Measurements from ENCODE around the gene SCN5A.

The SCN5A gene

GRCh38 chr3:38655708-38656300 is 6.3 kb upstream of the SCN5A start:
- TF ChIP-seq CTCF (IDR thresholded peaks at IDR 0.05; ENCODE audit: borderline replicate concordance, insufficient read depth, low read depth, low read length): peak; percentile 42; the same call in 1 of the 2 replicates
- H3K4me3 ChIP-seq (ENCODE audit: low read depth, low read length): no peak overlapping the region

- no peak for TF ChIP-seq CTCF (IDR thresholded peaks at IDR 0.05; ENCODE audit: borderline replicate concordance, insufficient read depth, low read depth, low read length)
- no peak overlapping the region for H3K4me3 ChIP-seq (ENCODE audit: low read depth, low read length)
Measured at GRCh38 chr3:38653685-38654537, 4.4 kb upstream of the SCN5A start.

- H3K4me3 ChIP-seq (ENCODE audit: low read depth, low read length): no peak overlapping the region
- TF ChIP-seq CTCF (IDR thresholded peaks at IDR 0.05; ENCODE audit: borderline replicate concordance, insufficient read depth, low read depth, low read length): no peak
Measured at GRCh38 chr3:38652934-38653333, 3.4 kb upstream of the SCN5A start.

GRCh38 chr3:38651153-38651789 is 1.8 kb upstream of the SCN5A start:
- TF ChIP-seq CTCF (IDR thresholded peaks at IDR 0.05; ENCODE audit: borderline replicate concordance, insufficient read depth, low read depth, low read length): peak; percentile 99
- H3K4me3 ChIP-seq (ENCODE audit: low read depth, low read length): no peak overlapping the region

- no peak for TF ChIP-seq CTCF (IDR thresholded peaks at IDR 0.05; ENCODE audit: borderline replicate concordance, insufficient read depth, low read depth, low read length)
- no peak overlapping the region for H3K4me3 ChIP-seq (ENCODE audit: low read depth, low read length)
Measured at GRCh38 chr3:38650248-38650951, 913 bp upstream of the SCN5A start.

GRCh38 chr3:38648659-38649499 is 608 bp downstream of the SCN5A start:
- H3K4me3 ChIP-seq (ENCODE audit: low read depth, low read length): no peak overlapping the region
- no peak for TF ChIP-seq CTCF (IDR thresholded peaks at IDR 0.05; ENCODE audit: borderline replicate concordance, insufficient read depth, low read depth, low read length)

Measured in GM12875 (cell line).